Measurements from ENCODE around the gene HIGD1C.

DNA sequence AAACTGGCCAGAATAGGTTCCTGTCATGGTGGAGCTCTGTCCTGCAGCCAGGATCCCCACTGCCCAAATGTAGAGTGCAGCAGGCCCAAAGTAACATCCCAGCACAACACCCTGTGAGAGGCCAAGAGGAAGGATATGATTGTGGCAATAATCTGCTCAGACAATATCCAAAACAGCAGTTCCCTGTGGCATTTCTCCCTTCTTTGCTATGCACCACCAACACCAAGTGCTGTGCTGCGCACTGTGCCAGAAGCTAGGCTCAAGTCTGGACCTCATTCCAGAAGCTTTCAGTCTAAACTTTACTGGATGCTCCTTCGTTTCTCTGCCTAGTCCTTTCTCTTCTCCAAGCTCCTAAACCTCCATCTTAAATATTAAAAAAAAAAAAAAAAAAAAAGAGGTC, 40.5 kb downstream of the HIGD1C start:
- TF ChIP-seq EZH2 (IDR thresholded peaks at IDR 0.05; ENCODE audit: insufficient read depth, poor library complexity, severe bottlenecking) = no peak
- no peak for TF ChIP-seq EZH2phosphoT487 (IDR thresholded peaks at IDR 0.05; ENCODE audit: insufficient read depth, low read depth)

All from GM23248 (cell line).